Uterus (tissue), 4 donors: Measurements from ENCODE around the gene DCBLD2. TPM values are rescaled to one million over a fixed set of nuclear protein-coding genes. Genes with fewer than 3 reads are reported as not detected.

Source experiments
- DNase-seq, 2 donors: peaks; one replicate each; pipeline ENCODE4 v3.0.0-alpha.2; 2019 to 2020
- H3K27ac ChIP-seq, 2 donors: fragments of 200-600 bp; sonication (generic); 1 replicate in 1 of 2; 2 replicates in 1 of 2; pipeline ENCODE4 v1.5.1; 2016 to 2018
- H3K27me3 ChIP-seq, 2 donors: fragments of 200-600 bp; sonication (generic); one replicate each; pipeline ENCODE4 v1.5.1; 2018 to 2019; ENCODE audit warnings: control low read depth in 1 of 2
- H3K36me3 ChIP-seq, 2 donors: fragments of 200-600 bp; sonication (generic); one replicate each; pipeline ENCODE4 v1.5.1; 2019; ENCODE audit warnings: control low read depth in 1 of 2
- H3K4me1 ChIP-seq, 2 donors: fragments of 200-600 bp; sonication (generic); one replicate each; pipeline ENCODE4 v1.5.1; 2018 to 2019; ENCODE audit warnings: control low read depth in 1 of 2
- H3K4me3 ChIP-seq, 2 donors: fragments of 200-600 bp; sonication (generic); 1 replicate in 1 of 2; 2 replicates in 1 of 2; pipeline ENCODE4 v1.5.1; 2018 to 2019; ENCODE audit warnings: mild to moderate bottlenecking in 1 of 2
- H3K9me3 ChIP-seq, 2 donors: fragments of 200-600 bp; sonication (generic); one replicate each; pipeline ENCODE4 v1.5.1; 2019; ENCODE audit warnings: control low read depth in 1 of 2
- POLR2A ChIP-seq, 2 donors: fragments of 450-650 bp; IDR thresholded peaks; one replicate each; pipeline ENCODE4 v1.6.1; 2016; ENCODE audit warnings: antibody characterized with exemption in 2 of 2, mild to moderate bottlenecking in 1 of 2, moderate library complexity in 1 of 2
- intact Hi-C: fragments of 100-400 bp; cut with DNase I; formaldehyde crosslinking; loops from one replicate; pipeline ENCODE4 v1.15.1; 2023; ENCODE audit warnings: low total_unique reads
- total RNA-seq, 4 donors: library from RNA; depleted of rRNA in 3 of 4; stranded (reverse); fragments of >200 nt in 3 of 4; gene quantifications; one replicate each; pipeline versions ENCODE4 v1.1.0 to v1.2.4, GENCODE V29; 2014 to 2023
- TF ChIP-seq, protein P1 (sequence below), 4 experiments: fragments of 200-600 bp in 2 of 4; fragments of 450-650 bp in 2 of 4; sonication (generic) in 2 of 4; IDR thresholded peaks; one replicate each; pipeline ENCODE4 v1.5.1; 2016 to 2019; ENCODE audit warnings: antibody characterized with exemption in 4 of 4, mild to moderate bottlenecking in 2 of 4, moderate library complexity in 1 of 4
- donor health status: DM: yes; HTN: yes; CAD: no.

The DCBLD2 gene
- total RNA-seq, 4 donors from 2014 or later, result 27.4 to 60.1 (median 40.9) TPM

DNA sequence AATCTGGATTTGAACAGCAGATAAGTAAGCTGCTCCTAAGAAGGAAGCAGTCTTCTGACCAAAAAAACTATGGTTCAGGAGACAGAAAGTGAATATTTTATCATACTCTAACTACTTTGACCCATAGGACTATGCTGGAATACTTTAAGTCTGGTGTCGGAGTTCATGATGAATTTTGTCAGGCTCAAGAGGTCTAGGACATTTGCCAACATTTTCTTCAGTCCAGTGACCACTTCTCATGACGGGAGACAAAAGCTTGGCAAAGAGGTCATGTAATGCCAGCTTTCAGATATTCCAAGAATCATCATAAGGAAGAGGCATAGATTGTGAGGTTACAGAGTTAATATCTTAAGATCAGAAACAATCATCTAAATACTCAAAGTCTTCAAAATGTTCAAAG is 20.5 kb upstream of the DCBLD2 start:
- Histone ChIP-seq H3K27me3 (no peaks in the 10 kb centered on the region), H3K4me3 (no peak overlapping the region), H3K4me1 (no peaks in the 10 kb centered on the region), H3K9me3 (no peaks in the 10 kb centered on the region), H3K27ac (no peak overlapping the region), H3K36me3 (no peaks in the 10 kb centered on the region)
- intact Hi-C loops, result no loop called here
- no peak for DNase-seq
- TF ChIP-seq POLR2A (IDR thresholded peaks at IDR 0.05), result no peak
- TF ChIP-seq, protein P1, sequence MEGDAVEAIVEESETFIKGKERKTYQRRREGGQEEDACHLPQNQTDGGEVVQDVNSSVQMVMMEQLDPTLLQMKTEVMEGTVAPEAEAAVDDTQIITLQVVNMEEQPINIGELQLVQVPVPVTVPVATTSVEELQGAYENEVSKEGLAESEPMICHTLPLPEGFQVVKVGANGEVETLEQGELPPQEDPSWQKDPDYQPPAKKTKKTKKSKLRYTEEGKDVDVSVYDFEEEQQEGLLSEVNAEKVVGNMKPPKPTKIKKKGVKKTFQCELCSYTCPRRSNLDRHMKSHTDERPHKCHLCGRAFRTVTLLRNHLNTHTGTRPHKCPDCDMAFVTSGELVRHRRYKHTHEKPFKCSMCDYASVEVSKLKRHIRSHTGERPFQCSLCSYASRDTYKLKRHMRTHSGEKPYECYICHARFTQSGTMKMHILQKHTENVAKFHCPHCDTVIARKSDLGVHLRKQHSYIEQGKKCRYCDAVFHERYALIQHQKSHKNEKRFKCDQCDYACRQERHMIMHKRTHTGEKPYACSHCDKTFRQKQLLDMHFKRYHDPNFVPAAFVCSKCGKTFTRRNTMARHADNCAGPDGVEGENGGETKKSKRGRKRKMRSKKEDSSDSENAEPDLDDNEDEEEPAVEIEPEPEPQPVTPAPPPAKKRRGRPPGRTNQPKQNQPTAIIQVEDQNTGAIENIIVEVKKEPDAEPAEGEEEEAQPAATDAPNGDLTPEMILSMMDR (IDR thresholded peaks at IDR 0.05), result no peak

DNA sequence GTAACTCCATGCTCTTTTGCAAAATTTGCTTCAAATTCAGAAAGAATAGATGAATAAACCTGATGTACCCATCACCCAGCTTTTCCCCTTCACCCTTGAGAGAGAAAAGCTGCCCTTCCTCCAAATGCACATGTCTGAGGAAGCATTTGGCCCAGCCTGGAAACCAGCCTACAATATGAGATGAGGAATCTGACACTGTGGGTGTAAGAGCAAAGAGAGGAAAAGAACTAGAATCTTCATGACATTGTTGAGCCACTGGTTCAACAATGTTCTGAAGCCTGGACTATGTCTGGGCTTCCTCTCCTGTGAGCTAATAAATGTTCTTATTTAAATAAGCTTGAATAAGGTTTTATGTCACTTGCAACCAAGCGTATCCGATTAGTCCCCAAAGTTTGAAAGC is 18.7 kb upstream of the DCBLD2 start:
- intact Hi-C loops, result no loop called here
- Histone ChIP-seq H3K4me3 (no peak overlapping the region), H3K27me3 (no peaks in the 10 kb centered on the region), H3K36me3 (no peaks in the 10 kb centered on the region), H3K9me3 (no peaks in the 10 kb centered on the region), H3K4me1 (no peaks in the 10 kb centered on the region), H3K27ac (no peak overlapping the region)
- TF ChIP-seq, protein P1 (IDR thresholded peaks at IDR 0.05), result no peak
- no peak for TF ChIP-seq POLR2A (IDR thresholded peaks at IDR 0.05)
- DNase-seq, result no peak

DNA sequence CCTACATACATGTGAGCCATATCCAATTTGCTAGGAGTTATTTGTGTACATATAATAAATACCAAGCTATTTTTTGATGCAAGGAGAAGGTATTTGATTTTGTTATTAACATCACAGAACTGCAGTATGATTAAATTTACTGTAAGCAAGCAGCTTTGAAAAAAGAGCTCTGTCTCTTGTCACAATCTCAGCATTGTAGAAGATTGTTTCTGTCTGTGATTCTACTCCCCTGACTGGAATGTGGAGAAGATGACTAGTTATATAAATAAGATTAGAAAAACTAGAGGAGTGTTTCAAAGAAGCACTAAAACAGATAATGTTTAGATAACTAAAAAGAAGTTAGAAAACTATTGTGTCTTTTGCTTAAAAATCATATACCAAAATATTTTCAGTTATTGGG is 17.1 kb upstream of the DCBLD2 start:
- no peak for DNase-seq
- Histone ChIP-seq H3K9me3 (no peaks in the 10 kb centered on the region), H3K4me1 (no peaks in the 10 kb centered on the region), H3K27ac (no peak overlapping the region), H3K36me3 (no peaks in the 10 kb centered on the region), H3K27me3 (no peaks in the 10 kb centered on the region), H3K4me3 (no peak overlapping the region)
- no peak for TF ChIP-seq POLR2A (IDR thresholded peaks at IDR 0.05)
- TF ChIP-seq, protein P1 (IDR thresholded peaks at IDR 0.05), result no peak
- intact Hi-C loops, result no loop called here

DNA sequence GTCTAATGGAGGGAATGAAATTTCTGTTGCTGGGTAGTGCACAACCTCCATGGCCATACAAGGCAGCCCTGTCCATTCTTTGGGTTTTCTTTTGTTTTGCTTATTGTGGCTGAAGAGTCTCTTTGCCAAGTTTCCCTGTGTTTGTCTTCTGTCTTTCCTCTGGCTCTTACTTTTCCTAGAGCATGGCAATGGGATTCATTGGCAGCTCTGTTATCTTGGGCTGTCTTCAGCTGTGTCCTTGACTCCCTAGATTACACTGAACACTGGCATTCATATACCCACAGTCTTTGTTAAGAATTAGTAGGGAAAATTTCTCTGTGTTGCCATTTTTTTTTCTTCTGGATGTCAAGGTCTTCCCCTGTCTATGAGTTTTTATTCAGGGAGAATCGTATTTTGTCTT is 16.1 kb upstream of the DCBLD2 start:
- Histone ChIP-seq H3K27ac (no peak overlapping the region), H3K4me1 (no peaks in the 10 kb centered on the region), H3K4me3 (no peak overlapping the region), H3K36me3 (no peaks in the 10 kb centered on the region), H3K9me3 (no peaks in the 10 kb centered on the region), H3K27me3 (no peaks in the 10 kb centered on the region)
- TF ChIP-seq, protein P1 (IDR thresholded peaks at IDR 0.05), result no peak
- no peak for TF ChIP-seq POLR2A (IDR thresholded peaks at IDR 0.05)
- DNase-seq, result no peak
- intact Hi-C loops, result no loop called here

DNA sequence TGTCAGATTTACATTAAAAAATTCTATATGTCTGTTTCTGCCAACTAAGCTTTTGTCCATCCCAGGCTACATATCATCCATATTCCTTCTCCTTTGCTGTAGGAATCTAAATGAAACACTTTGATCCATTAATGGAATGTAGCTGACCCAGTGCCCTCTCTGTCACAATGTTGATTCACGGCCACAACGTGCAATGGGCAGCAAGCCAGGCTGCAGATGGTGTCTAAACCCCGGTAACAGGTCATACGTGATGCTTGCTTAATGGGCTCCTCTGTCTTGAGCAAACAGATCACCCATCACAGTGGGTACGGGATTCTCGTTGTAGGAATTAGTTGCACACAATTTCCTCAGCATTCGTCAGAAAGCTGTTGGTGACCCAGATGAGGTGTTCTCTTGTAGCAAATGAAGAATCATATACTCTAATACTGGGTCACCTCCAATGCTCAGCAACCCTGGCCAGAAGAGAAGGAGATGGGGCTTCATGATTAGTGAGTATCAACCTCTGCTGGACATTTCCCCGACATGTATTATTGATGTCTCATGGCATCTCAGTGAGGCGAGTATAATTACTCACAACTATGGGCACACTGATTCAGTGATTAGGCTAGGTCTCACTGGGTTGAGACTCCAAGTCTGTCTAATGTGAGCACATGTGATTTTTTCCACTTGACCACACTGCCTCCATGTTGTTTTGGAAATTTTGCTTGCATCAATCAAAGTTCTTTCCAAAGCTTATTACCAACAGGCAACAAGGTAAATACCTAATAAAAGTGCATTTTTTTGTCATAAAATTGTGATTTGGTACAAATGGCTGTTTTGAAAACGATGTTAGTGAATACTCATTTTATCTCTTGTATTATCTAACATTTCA is 12.9 kb upstream of the DCBLD2 start:
- no peak overlapping the region for H3K27ac ChIP-seq
- intact Hi-C loops, result no loop called here
- no peaks in the 10 kb centered on the region for H3K27me3 ChIP-seq
- DNase-seq, result no peak
- H3K4me3 ChIP-seq, result no peak overlapping the region
- no peaks in the 10 kb centered on the region for H3K9me3 ChIP-seq
- TF ChIP-seq POLR2A (IDR thresholded peaks at IDR 0.05), result no peak
- TF ChIP-seq, protein P1 (IDR thresholded peaks at IDR 0.05), result no peak
- H3K4me1 ChIP-seq, result no peaks in the 10 kb centered on the region
- no peaks in the 10 kb centered on the region for H3K36me3 ChIP-seq
